ENCODE data around the gene GRIK4.
A peak's percentile ranks its signal among the peaks of the same experiment; 100 is the strongest.

Gene GRIK4

DNA sequence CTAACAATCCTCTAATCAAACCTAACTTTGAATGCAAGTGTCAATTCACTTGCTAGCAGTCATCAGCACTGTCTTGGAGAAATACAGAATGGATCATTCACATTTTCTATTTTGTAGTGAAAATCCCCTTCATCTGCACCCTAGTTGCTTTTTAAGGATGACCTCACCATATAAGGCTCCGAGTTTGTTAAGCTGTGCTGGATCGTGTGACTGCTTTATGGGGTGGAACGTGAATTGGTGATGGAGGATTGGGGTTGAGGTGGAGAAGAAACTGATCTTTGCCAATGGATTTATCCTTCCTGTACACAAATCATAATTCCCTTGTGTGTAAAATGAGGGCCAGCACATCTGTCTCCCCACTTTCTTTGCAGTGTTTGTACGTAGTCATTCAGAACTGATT is 426.7 kb downstream of the GRIK4 start:
- TF ChIP-seq, protein P1, sequence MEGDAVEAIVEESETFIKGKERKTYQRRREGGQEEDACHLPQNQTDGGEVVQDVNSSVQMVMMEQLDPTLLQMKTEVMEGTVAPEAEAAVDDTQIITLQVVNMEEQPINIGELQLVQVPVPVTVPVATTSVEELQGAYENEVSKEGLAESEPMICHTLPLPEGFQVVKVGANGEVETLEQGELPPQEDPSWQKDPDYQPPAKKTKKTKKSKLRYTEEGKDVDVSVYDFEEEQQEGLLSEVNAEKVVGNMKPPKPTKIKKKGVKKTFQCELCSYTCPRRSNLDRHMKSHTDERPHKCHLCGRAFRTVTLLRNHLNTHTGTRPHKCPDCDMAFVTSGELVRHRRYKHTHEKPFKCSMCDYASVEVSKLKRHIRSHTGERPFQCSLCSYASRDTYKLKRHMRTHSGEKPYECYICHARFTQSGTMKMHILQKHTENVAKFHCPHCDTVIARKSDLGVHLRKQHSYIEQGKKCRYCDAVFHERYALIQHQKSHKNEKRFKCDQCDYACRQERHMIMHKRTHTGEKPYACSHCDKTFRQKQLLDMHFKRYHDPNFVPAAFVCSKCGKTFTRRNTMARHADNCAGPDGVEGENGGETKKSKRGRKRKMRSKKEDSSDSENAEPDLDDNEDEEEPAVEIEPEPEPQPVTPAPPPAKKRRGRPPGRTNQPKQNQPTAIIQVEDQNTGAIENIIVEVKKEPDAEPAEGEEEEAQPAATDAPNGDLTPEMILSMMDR (IDR thresholded peaks at IDR 0.05; ENCODE audit: low read depth, low read length, missing control alignments) = no peak
- no peak for DNase-seq (ENCODE audit: low read depth)

DNA sequence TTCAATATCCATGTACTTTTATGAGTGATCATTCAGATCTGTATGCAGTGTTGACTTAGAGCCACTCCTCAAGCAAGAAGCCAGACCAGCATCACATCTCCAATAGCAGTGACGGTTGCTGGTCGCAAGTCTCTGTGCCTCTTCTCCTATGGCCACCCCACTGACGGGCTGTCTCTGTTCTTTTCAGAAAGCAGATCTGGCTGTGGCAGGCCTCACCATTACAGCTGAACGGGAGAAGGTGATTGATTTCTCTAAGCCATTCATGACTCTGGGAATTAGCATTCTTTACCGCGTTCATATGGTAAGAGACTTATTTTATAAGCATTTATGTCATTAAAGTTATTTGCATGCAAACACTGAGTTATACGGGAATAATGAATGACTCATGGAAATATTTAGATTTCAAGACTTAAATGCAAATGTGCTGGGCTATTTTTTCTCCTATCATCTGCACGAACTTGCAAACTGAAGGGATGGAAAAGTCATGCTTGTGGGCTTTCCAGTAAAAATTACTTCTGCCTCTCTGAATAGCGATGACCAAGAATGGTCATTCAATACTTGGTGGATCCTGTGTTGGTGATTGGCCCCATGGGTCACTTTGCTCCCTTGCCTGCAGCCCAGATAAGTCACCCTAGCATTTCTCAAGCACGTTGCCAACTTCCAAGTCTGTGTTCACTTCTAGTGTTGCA is 428.8 kb downstream of the GRIK4 start:
- TF ChIP-seq, protein P1 (IDR thresholded peaks at IDR 0.05; ENCODE audit: low read depth, low read length, missing control alignments) = no peak
- no peak for DNase-seq (ENCODE audit: low read depth)
- no peak overlapping the region for H3K4me3 ChIP-seq (ENCODE audit: low read depth, low read length)

More for the DNA sequence above, 426.7 kb downstream of the GRIK4 start:
- H3K4me3 ChIP-seq (ENCODE audit: low read depth, low read length) = no peak overlapping the region

DNA sequence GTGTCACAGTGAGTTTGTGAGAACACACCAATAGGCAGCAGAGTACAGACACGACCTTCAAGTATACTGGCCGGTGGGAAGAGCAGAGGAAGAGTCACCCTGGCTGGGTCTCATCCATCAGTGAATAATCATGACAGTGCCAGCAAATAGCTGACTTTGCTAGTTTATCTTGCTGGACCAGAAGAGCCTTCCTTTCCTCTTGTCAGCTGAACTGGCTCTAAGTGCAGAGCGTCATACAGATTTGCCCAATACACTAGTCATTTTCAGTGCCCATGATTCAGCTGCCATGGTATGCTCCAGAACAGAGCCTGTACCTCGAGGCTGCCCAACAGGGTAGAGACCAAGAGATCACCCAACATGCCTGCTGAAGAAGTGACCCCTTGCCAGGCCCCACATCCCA is 429.5 kb downstream of the GRIK4 start:
- TF ChIP-seq, protein P1 (IDR thresholded peaks at IDR 0.05; ENCODE audit: low read depth, low read length, missing control alignments) = no peak
- no peak for DNase-seq (ENCODE audit: low read depth)

DNA sequence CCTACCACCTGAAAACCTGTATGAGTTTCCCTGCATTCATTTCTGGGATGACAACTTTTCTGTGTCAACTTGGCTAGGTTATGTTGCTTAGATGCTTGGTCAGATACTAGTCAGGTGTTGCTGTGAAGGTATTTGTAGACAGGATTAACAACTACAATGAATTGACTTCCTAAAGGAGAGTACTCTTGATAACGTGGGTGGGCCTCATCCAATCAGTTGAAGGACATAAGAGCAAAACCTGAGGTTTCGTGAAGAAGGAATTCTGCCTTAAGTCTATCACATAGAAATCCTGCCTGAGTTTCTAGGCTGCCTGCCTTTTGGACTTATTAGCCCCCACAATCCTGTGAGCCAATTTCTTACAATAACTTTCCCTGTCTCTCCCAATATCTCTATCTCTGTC is 431.2 kb downstream of the GRIK4 start:
- DNase-seq (ENCODE audit: low read depth) = no peak
- TF ChIP-seq, protein P1 (IDR thresholded peaks at IDR 0.05; ENCODE audit: low read depth, low read length, missing control alignments) = no peak
- no peak overlapping the region for H3K4me3 ChIP-seq (ENCODE audit: low read depth, low read length)

More for the DNA sequence above, 429.5 kb downstream of the GRIK4 start:
- no peak overlapping the region for H3K4me3 ChIP-seq (ENCODE audit: low read depth, low read length)

DNA sequence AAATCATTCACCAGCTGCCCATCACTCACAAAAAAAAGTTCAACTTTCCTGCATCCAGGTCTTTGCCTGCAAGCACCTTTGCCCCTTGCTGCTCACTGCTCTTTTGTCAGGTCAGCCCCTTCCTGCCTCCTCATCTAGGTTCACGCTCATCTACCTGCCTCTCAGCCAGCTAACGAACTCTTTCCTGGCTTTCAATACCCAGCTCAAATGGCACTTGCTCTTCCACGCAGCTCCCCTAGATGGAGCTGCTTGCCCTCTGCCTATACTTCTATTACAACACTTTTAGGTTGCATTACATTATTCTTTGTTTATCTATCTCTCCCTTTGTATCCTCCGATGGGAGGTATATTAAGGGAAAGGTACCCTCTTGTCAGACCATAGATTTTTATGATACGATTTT is 433.5 kb downstream of the GRIK4 start:
- DNase-seq (ENCODE audit: low read depth) = no peak
- TF ChIP-seq, protein P1 (IDR thresholded peaks at IDR 0.05; ENCODE audit: low read depth, low read length, missing control alignments) = peak; percentile 36
- H3K4me3 ChIP-seq (ENCODE audit: low read depth, low read length) = no peak overlapping the region

DNA sequence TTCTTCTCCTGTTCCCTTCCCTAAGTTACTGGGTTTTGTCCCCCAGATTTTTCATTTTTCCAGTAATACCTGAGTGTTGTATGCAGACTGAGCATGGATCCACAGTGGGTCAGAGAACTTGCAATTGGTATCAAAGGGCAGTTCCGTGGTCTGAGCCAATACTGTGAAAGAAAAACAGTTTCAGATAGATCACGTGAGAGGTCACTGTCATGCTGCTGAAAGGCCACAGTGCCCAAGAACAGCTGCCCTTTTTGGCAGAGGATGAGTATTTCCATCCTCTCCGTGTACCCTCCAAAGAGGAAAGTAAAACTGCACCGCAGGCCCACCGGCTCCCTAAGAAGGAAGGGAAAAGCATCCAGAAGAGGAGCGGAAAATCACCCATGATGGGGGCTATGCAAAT is 439.3 kb downstream of the GRIK4 start:
- DNase-seq (ENCODE audit: low read depth) = no peak
- TF ChIP-seq, protein P1 (IDR thresholded peaks at IDR 0.05; ENCODE audit: low read depth, low read length, missing control alignments) = no peak
- H3K4me3 ChIP-seq (ENCODE audit: low read depth, low read length) = no peak overlapping the region
